ENCODE results near the gene GUCA1C.

Gene GUCA1C

DNA sequence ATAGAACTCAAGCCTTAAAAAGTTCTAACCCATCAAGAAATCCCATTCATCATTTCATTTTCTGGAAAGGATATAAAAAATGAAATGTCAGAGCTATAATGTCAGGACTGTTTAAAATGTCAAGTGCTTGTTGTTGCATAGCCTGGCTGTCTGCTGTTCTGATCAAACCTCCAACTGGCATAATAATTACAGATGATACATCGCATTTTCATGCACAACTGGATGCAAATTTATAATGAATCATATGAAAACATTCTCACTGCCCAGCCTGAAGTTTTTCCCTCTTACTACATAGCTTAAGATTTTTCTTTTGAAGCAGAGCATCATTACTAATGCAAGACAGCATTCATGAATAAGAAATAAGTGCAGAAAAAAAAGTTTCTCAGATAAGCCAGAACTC lies 46.5 kb downstream of the GUCA1C start:
- no peak for DNase-seq

DNA sequence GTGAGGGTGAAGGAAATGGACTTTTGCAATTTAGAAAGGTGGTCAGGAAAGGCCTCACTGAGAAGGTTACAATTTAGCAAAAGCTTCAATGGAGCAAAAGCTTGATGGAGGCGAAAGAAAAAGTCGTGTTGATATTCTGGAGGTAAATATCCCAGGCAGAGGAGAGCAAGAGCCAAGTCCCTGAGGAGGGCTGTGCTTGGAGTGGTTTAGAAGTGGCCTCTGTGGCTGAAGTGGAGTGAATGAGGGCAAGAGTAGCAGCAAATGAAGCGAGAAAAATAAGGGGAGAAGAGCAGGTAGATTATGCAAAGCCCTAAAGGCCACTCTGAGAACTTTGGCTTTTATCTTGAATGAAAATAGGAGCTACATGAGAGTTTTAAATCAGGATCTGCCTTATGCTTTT lies 54.1 kb downstream of the GUCA1C start:
- no peak for DNase-seq

DNA sequence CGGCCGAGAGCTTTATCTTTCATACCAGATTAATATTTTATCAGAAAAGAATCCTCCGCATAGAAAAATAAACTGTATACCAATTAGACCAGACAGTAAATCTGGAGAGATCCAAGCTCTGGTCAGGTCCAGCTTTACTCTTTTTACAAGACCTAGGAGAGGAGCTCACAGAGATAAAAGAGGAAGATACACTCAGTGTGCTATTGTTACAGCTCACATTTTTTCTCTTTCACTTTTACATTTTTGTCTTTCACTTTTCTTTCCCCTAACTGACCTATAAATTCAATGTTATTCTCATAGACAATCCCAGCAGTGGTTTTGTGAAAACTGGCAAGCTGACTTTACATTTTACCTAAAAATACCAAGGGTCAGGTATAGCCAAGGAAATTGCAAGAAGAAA lies 55.8 kb downstream of the GUCA1C start:
- DNase-seq = no peak

DNA sequence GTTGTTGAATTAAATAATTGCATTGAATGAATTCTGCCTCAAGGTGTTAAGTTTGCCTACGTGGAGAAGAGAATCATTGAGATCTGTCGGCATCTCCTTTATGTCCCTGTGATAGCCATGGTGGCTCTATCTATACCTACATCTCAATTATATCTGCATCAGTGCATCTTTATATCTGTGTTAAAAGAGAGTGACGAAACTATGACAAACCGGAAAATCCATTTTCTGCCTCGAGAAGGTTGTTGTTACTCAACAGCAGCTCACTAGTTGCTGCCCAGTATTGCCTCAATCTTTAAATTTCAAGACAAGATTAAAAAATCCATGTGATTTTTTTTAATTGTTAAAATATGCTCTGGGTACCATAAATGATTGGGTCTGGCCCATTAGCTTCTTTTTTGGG lies 58.7 kb downstream of the GUCA1C start:
- DNase-seq = no peak

DNA sequence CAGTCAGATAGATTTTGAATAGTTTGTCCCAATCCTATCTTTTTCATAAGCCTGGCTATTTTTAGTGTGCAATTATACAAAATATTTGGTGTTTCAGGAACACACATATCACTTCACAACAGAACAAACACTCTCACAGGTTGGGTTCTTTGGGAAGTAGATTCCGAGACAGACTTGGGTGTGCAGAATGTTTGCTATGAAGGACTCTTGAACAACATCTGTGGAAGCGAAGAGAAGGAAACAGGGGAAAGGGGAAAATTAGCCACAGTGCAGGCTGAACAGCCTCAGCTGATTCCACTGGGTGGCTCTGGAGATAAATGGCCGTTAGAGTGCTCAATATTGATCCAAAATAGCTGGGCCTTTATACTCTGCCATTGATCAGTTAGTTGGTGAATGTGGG lies 61.8 kb downstream of the GUCA1C start:
- no peak for DNase-seq

DNA sequence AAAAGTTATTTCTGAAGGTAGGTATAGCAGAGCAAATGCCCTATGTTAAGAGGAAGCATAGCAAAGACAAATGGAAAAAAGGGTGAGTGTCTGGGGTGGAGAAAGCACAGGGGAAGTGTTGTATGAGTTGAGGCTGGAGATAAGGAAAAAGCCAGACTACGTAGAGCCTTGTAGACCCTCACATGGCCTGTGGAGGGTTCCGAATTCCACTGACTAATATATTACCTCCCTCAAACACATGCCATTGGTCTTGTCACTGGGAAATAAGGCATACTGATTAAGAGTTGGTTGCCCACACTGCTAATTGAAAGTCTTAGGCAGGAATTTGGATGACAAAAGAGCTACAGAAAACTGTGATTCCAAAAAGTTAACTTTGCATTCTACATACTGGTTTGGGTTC lies 65.9 kb downstream of the GUCA1C start:
- DNase-seq = no peak

DNA sequence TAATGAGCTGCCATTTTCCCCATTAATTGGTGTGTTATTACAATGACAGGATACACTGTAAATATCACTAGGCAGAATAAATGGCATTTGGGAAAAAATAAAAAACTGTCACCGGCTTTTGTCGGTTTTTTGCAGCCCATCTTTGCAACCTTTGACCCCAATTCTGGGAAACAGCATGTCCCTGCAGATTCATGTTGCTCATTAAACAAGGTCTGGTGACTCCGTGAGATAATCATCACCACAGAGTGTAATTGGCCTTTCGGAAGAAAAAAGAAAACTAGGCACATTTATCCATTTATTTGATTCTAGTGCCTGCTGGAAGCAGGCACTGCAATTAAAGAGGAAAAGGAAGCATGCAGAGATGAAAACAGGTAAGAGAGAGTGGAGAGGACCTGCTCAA lies 66.6 kb downstream of the GUCA1C start:
- no peak for DNase-seq

DNA sequence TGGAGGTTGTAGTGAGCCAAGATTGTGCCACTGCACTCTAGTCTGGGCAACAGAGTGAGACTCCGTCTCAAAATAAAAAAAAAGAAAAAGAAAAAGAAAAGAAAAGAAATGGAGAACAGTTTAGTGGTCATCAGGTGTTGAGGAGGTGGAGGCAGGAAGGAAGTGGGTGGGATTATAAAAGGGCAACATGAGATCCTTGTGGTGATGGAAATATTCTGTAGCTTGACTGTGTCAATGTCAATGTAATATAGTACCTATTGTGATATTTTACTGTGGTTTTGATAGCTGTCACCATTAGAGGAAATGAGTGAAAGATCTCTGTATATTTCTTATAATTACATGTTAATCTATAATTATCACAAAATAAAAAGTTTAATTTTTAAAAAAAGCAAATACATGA lies 70.3 kb downstream of the GUCA1C start:
- no peak for DNase-seq

DNA sequence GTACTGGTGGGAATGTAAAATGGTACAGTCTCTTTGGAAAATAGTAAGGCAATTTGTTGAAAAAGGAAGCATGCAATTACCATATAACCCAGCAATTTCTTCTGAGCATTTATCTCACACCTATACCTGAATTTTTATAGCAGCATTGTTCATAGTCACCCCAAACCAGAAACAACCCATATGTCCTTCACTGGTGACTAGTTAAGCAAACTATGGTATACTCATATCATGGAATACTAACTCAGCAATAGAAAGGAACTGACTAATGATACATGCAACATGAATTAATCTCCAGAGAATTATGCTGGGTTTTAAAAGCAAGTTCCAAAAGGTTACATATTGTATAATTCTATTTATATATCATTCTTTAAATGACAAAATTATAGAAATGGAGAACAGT lies 70.9 kb downstream of the GUCA1C start:
- no peak for DNase-seq

DNA sequence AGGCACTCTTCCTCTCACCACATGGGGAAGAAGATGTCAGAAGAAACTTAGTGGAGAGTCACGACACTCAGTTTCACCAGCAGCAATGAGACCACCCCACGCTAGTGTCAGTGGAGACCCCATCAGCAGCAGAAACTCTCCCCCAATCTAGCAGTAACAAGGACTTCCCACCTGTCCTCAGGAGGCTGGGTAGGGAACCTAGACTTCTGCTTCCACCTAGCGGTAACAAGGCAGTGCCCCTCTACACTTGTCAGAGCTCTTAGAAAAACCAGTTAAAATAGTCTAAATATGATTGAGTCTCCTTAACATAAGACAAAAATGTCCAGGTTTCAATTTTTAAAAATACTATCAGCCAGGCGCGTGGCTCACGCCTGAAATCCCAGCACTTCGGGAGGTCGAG lies 73.8 kb downstream of the GUCA1C start:
- no peak for DNase-seq

DNA sequence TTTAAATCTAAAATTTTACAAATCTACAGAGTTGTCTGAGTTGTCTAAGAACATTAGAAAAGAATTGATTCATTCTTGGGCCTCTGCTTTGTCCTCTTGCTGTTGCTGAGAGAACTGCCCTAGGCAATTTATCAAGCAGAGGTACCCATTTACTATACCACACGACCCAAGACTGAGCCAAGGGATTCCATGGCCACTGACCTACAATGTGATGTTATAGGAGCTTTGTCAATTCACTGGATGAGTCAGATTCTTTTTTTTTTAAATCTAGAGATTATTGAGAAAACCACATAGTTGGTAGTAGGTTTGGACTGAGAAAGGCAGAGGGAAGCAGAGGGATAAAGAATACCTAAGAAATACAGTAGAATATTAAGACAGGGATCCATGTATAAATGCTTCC lies 75.8 kb downstream of the GUCA1C start:
- no peak for DNase-seq

DNA sequence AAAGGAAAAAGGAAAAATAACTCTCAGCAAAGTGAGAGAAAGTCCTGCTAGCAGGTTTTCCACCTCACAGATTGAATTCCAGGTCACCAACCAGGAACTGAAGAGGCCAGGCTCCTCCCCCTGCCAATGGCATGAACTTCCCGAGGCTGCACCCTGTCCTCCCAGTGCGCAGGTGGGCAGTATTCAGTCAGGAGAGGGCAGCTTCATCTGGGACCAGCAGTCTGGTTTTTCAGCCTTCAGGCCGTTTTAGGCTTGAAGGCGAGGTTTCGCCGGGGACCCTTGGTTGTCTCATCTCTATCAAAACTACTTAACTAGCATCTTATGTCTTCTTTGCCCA lies 89.9 kb downstream of the GUCA1C start:
- DNase-seq = no peak

DNA sequence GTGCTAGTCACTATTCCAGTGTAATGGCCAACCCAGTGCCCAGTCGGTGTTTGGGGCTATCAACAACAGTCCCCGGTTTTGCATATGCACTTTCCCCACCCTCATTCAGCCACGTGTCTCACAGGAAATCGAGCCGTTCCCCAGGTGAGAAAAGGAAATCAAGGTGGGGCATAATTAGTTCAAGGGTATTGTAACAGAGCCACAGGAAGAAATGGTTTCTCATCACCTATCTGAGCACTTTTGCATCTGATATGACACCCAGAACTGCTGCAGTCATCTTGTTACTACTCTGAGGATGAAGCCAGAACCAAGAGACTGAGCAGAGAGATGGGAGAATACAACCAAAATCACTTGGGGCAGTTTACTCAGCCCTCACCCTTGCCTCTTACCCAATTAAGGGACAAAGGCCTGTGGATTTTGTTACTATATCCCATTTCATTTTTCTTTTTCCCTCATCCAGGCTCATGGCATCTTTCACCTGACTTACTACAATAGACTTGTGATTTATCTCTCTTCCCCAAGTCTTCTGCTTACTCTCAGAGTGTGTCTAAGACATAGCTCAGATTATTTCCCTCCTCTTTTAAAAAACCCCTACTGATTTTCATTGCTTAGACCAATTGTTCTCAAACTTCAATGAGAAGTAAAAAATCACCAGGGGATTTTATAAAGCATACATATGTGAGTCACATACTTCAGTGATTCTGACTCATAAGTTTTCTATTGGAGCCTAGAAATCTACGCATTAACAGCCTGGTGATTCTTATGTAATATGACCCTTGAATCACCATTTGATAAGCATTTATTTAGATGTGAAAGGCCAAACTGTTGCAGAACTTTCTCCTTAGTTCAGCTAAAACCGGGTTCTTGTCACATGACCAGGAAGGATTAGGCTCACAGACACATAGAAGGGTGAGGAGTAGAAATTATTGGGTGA lies 90.5 kb downstream of the GUCA1C start:
- peak; percentile 54 for DNase-seq

DNA sequence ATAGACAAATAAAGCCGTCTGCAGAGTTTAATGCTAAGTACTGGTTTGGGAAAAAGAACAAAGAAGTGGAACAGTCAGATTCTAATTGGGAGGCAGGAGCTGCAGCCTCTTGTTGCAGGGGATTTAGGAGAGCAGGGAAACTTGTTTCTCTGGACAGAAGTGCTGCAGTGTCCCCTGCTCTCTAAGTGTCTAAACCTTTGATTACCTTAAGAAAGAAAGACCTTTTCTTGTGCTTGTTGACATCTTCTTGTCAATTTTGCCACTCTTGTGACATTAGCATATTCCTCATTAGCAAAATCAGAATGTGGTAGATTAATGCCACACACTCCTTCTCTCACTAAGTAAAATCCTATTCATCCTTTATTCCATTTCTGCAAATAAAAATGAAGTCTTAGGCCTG lies 92.3 kb downstream of the GUCA1C start:
- no peak for DNase-seq
